ENCODE data around the gene CXCL5.

Gene CXCL5

DNA sequence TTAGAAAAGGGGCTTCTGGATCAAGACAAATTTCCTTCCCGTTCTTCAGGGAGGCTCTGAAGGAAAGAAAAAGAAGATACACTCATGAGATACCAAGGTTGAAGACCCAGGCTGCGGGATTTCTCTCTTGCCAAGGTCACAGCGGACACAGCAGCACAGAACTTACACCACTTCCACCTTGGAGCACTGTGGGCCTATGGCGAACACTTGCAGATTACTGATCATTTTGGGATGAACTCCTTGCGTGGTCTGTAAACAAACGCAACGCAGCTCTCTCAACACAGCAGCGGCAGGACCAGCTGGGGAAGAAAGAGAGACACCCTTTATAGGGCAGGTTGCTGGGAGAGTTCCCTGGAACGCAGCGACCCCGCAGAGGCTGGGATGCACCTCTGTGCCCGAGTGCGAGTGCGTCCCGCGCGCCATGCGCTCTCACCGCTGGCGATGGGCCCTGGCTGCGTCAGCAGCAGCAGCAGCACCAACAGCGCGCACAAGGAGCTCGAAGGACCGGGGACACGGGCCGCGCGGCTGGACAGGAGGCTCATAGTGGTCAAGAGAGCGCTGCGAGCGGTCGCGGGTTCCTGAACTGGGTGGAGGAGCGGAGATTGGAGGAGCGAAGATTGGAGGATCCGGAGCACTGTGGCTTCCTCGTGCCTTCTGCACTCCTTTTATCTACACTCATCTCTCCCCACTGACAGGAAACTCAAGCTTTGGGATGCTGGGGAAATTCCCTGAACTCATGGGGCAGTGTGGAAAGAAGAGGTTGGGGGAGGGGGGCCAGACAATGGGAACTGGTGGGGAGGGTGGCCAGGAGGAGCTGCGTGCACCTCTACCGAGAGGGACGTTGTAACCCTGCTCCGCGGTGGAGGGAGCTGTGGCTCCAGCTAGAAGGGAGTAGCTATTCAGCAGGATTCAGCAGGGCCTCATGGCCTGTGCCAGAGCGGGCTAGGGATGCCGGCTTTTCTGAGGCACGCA lies at the start of gene CXCL5:
Gene CXCL5 (minus strand): TSS at position 638 of the 972 bp plus-strand sequence. CDS start 96 bp downstream, at position 542.
- DNase-seq, result peak in 35 of 51 donors; percentile 1 to 58 (median 24)

DNA sequence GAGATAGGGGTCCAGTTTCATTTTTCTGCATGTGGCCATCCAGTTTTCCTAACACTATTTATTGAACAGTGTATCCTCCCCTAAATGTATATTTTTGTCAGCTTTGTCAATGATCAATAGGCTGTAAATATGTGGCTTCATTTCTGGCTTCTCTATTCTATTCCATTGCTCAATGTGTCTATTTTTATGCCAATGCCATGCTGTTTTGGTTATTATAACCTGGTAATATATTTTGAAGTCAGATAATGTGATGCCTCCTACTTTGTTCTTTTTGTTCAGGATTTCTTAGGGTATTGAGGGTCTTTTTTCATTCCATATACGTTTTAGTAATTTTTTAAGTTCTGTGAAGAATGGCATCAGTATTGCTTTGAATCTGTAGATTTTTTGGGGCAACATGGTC lies 48.7 kb upstream of the CXCL5 start:
- no peak for DNase-seq

DNA sequence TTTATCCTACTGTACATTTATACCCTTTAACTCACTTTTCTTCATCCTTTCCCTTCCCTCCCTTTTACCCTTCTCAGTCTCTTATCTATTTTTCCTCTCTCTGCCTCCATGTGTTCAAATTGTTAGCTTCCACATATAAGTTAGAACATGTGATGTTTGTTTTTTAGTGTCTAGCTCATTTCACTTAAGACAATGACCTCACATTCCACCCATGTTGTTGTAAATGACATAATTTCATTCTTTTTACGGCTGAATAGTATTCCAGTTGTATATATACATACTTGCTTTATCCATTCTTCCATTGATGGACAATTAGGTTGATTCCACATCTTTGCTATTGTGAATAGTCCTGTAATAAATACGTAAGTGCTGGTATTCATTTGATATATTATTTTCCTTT lies 47.3 kb upstream of the CXCL5 start:
- no peak for DNase-seq

- DNase-seq, result no peak
Measured at GRCh38 chr4:74045247-74045646, 46.8 kb upstream of the CXCL5 start.

DNA sequence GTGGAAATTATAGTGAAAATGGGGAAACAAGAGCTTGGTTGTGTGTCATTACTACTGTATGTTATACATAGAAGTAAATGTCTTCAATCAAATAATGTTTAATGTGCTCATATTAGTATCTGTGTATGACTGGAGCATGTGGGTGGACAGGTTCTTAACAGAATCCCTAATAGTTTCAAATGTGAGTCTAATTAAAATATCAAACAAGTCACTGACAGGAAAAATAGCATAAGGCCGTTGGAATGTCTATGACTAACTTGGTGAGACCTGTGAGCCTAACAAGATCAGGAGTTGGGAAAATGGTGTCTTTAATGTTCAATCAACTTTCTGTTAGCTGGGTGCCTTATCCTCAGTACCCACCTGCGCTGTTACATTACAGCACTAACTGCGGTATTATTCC lies 46.2 kb upstream of the CXCL5 start:
- DNase-seq, result no peak

- no peak for DNase-seq
Measured at GRCh38 chr4:74042681-74043080, 44.2 kb upstream of the CXCL5 start.

- DNase-seq, result no peak
Measured at GRCh38 chr4:74041418-74041817, 42.9 kb upstream of the CXCL5 start.

GRCh38 chr4:74039315-74039763 lies 40.9 kb upstream of the CXCL5 start:
- DNase-seq, result peak in 1 of 51 donors; percentile 1

DNA sequence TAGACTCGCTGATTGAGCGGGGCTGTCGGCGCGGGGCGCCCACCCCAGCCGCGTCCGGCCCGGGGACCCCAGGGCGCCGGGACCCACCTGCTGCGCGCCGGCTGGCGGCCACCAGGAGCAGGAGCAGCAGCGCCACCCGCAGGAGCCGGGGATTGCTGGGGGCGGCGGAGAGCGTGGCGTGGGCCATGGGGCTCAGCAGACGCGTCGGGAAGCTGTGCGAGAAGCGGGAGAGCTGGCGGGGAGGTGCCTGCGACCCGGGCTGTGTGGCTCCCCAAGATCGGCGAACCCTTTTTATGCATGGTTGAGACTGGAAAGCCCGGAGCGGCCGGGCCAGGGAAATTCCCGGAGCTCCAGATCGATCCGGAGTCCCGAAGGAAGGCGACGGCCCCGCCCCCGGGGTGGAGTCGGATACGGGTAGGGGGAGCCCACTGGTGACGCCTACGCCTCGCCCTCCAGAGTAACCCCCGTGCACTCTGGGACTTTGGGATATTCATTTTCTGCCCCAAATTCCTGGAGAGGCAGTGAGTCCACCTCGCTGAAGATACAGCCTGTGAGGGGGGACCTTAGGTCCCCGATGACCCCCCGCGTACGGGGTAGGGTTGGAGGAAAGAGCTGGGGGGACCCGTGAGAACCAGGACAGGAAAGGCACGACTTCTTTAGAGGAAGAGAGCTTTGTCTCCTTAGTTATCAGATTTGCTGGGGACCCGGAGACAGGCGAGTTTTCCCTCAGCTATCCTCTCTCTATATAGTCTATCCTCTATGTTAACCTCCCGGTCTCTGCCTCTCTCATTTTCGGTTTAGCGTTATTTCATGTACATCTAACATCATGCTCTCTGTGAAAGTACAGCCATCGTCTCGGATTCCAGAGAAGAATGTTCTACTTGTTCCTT lies 40.2 kb upstream of the CXCL5 start, which contains the start of gene CXCL3:
Gene CXCL3 (minus strand): TSS at position 265 of the 890 bp plus-strand sequence. CDS start 78 bp downstream, at position 187.
- peak in 44 of 51 donors; percentile 4 to 69 (median 41) for DNase-seq

DNA sequence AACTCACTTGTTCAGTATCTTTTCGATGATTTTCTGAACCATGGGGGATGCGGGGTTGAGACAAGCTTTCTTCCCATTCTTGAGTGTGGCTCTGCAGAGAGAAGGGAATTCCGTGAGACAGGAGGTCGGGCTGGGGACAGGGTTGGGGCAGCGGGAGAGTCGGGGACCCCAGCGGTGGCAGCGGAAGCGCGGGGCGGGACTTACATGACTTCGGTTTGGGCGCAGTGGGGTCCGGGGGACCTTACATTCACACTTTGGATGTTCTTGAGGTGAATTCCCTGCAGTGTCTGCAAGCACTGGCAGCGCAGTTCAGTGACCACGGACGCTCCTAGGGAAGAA lies 39.6 kb upstream of the CXCL5 start:
- DNase-seq, result peak in 7 of 51 donors; percentile 1 to 42 (median 21)

DNA sequence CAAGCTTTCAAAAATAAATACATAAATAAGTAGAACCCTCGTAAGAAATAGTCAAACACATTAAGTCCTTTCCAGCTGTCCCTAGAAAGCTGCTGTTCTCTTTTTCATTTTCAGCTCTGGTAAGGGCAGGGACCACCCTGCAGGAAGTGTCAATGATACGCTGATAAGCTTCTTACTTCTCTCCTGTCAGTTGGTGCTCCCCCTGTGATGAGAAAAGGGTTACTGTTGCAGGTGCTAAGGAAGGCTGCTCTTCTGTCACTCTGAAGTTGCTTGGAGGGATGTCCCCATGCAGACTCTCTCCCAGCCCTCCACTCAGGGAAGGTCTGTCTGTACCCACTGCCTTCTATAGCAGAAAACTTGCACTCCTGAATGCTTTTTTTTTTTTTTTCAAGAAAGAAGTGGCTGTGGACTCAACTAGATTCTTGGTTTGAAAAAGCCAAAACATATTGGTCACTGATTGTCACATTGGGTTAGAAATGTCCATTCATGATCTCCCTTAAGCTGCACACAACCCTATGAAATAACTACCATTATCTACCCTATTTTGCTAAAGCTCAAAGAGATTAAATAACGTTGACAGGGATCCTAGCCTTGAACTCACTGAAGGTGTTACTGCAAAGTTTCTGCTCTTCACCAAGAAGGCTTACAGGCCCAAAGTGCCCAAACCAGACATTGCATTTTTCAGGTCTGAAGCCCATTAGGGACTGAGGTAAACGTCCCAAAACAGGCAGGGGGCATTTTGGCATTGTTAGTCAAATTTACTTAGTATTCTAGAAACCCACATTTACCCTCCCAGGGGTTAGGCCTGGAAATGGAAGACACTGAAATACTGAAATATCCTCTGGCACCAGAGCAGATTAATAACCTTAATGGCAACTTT lies 38.8 kb upstream of the CXCL5 start:
- DNase-seq, result peak in 1 of 51 donors; percentile 2

GRCh38 chr4:74033739-74034138 lies 35.3 kb upstream of the CXCL5 start:
- DNase-seq, result no peak

GRCh38 chr4:74032064-74032463 lies 33.6 kb upstream of the CXCL5 start:
- DNase-seq, result no peak

GRCh38 chr4:74031576-74031975 lies 33.1 kb upstream of the CXCL5 start:
- no peak for DNase-seq

GRCh38 chr4:74030285-74030684 lies 31.8 kb upstream of the CXCL5 start:
- DNase-seq, result no peak

- DNase-seq, result no peak
Measured at GRCh38 chr4:74028504-74028903, 30.0 kb upstream of the CXCL5 start.

DNA sequence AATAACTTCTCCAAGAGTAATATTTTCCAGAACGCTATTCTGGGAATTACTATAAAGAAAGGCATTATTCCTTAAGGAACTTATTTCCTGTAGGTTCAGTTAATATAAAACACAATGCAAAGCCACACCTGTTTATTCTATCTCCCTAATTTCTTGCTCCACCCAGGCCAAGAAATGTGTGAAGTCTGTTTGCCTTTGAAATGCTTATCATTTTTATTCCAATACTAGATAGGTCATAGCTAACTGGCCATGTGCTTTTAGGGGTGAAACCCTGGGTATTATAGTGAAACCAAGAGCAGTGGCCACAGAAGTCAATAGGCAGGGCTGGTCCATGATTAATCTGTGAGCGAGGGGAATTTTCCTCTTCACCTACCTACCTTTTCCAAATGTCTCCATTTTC lies 25.2 kb upstream of the CXCL5 start:
- DNase-seq, result no peak

GRCh38 chr4:74021601-74022000 lies 23.1 kb upstream of the CXCL5 start:
- no peak for DNase-seq

DNA sequence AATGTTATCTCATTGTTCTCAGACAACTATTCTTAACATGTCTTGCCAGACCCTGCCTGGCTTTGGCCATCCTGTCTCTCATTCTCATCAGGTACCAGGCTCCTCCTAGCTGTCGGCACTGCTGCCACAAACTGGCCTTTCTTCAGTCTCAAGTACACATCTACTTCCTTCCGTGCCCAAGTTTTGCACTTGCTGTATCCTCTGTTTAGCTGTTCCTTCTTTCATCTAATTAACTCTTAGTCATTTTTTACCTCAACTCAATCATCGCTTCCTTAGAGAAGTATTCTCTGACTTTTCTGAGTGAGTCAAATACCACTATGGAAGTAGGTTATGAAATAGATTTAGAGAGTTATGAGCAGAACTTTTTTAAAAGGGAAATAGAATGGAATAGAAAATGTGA lies 20.3 kb upstream of the CXCL5 start:
- peak in 1 of 51 donors; percentile 0 for DNase-seq

- DNase-seq, result no peak
Measured at GRCh38 chr4:74018116-74018515, 19.6 kb upstream of the CXCL5 start.

DNA sequence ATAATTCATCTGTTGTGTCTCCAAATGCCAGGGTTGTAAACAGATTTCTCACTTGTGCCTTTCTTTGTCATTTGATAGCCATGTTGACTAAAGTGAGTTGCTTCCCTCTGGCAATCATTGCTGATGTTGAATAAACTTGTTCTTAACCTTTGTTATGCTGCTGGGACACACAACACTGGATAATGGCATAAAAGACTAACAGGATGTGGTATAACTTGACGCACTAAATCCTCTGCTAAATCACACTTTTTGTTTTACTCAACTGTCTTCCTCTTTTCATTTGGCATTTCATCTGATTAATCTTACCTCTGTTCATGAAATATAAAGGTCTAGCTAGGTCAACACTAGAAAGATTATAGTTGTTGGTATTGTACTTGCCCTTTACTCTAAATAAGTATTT lies 17.6 kb upstream of the CXCL5 start:
- no peak for DNase-seq
